Colonic mucosa (tissue), 4 donors: ENCODE measurements around the gene ZNF451. TPM values are rescaled to one million over a fixed set of nuclear protein-coding genes. Genes with fewer than 3 reads are reported as not detected.

Experiments
- DNase-seq: peaks from one replicate; pipeline ENCODE4 v3.0.0-alpha.2; 2020
- H3K27ac ChIP-seq: fragments of 200-600 bp; one replicate; pipeline ENCODE4 v1.8.0; 2021
- H3K27me3 ChIP-seq: fragments of 200-600 bp; one replicate; pipeline ENCODE4 v1.8.0; 2021
- H3K36me3 ChIP-seq: fragments of 200-600 bp; one replicate; pipeline ENCODE4 v1.8.0; 2021
- H3K4me1 ChIP-seq: fragments of 200-600 bp; one replicate; pipeline ENCODE4 v1.8.0; 2021; ENCODE audit warnings: mild to moderate bottlenecking
- H3K4me3 ChIP-seq: fragments of 200-600 bp; one replicate; pipeline ENCODE4 v1.8.0; 2021
- H3K9ac ChIP-seq, 2 donors: one replicate each; pipeline ENCODE4 v1.7.0; 2013; ENCODE audit warnings: control low read depth in 2 of 2, low read depth in 2 of 2, low read length in 2 of 2
- H3K9me3 ChIP-seq: fragments of 200-600 bp; one replicate; pipeline ENCODE4 v1.8.0; 2021
- CTCF ChIP-seq: fragments of 200-600 bp; IDR thresholded peaks from one replicate; pipeline ENCODE4 v1.8.0; 2022; ENCODE audit warnings: antibody characterized with exemption, mild to moderate bottlenecking
- intact Hi-C: fragments of 100-400 bp; cut with DNase I; formaldehyde crosslinking; loops from one replicate; pipeline ENCODE4 v1.14.1; 2022
- total RNA-seq, 2 donors: library from RNA; stranded (reverse); fragmentation: NEBNext Ultra II Directional in 1 of 2; extraction: Animal tissue kit (Norgen Biotek cat#: 25700) in 1 of 2; gene quantifications; one replicate each; pipeline ENCODE4 v1.2.1, GENCODE V29; 2021
- donor health status: healthy.
- donor health status: DM: no; HTN: no; CAD: no.
- donor health status: DM: no; HTN: no; CAD: no.

The ZNF451 gene
- total RNA-seq, 2 donors from 2014 or later: 35.1 to 35.9 TPM

- H3K4me1 ChIP-seq: no peaks in the 10 kb centered on the region
- intact Hi-C loops: no loop called here
- H3K36me3 ChIP-seq: no peaks in the 10 kb centered on the region
- H3K27me3 ChIP-seq: no peaks in the 10 kb centered on the region
- H3K4me3 ChIP-seq: no peak overlapping the region
- no peak for DNase-seq
- no peak overlapping the region for H3K9ac ChIP-seq
- TF ChIP-seq CTCF: no peak
- H3K9me3 ChIP-seq: no peaks in the 10 kb centered on the region
- H3K27ac ChIP-seq: no peak overlapping the region
These were observed 68.7 kb downstream of the ZNF451 start for GRCh38 chr6:57158658-57159057.

GRCh38 chr6:57159127-57159526 lies 69.1 kb downstream of the ZNF451 start:
- H3K4me1 ChIP-seq: no peaks in the 10 kb centered on the region
- intact Hi-C loops: no loop called here
- no peaks in the 10 kb centered on the region for H3K36me3 ChIP-seq
- no peak overlapping the region for H3K9ac ChIP-seq
- TF ChIP-seq CTCF: no peak
- no peaks in the 10 kb centered on the region for H3K9me3 ChIP-seq
- no peak overlapping the region for H3K27ac ChIP-seq
- H3K4me3 ChIP-seq: no peak overlapping the region
- H3K27me3 ChIP-seq: no peaks in the 10 kb centered on the region
- DNase-seq: no peak

GRCh38 chr6:57162028-57162427 lies 72.0 kb downstream of the ZNF451 start:
- intact Hi-C loops: no loop called here

GRCh38 chr6:57162516-57162915 lies 72.5 kb downstream of the ZNF451 start:
- Histone ChIP-seq H3K27me3 (no peaks in the 10 kb centered on the region), H3K27ac (no peak overlapping the region), H3K4me1 (no peaks in the 10 kb centered on the region), H3K4me3 (no peak overlapping the region), H3K9me3 (no peaks in the 10 kb centered on the region), H3K36me3 (no peaks in the 10 kb centered on the region), H3K9ac (no peak overlapping the region)
- intact Hi-C loops: no loop called here
- no peak for TF ChIP-seq CTCF
- DNase-seq: no peak

More at GRCh38 chr6:57162028-57162427, 72.0 kb downstream of the ZNF451 start:
- H3K9ac ChIP-seq: no peak overlapping the region
- H3K27ac ChIP-seq: no peak overlapping the region
- no peaks in the 10 kb centered on the region for H3K36me3 ChIP-seq
- DNase-seq: no peak
- TF ChIP-seq CTCF: no peak
- H3K4me1 ChIP-seq: no peaks in the 10 kb centered on the region
- H3K4me3 ChIP-seq: no peak overlapping the region
- H3K9me3 ChIP-seq: no peaks in the 10 kb centered on the region
- H3K27me3 ChIP-seq: no peaks in the 10 kb centered on the region

GRCh38 chr6:57163956-57164355 lies 74.0 kb downstream of the ZNF451 start:
- Histone ChIP-seq H3K4me3 (no peak overlapping the region), H3K27ac (no peak overlapping the region), H3K9me3 (no peaks in the 10 kb centered on the region), H3K4me1 (no peaks in the 10 kb centered on the region), H3K27me3 (no peaks in the 10 kb centered on the region), H3K36me3 (no peaks in the 10 kb centered on the region), H3K9ac (no peak overlapping the region)
- TF ChIP-seq CTCF: no peak
- intact Hi-C loops: no loop called here
- no peak for DNase-seq

- no peak for TF ChIP-seq CTCF
- no peaks in the 10 kb centered on the region for H3K36me3 ChIP-seq
- intact Hi-C loops: no loop called here
These were observed 75.1 kb downstream of the ZNF451 start for GRCh38 chr6:57165080-57165479.

More at GRCh38 chr6:57165080-57165479, 75.1 kb downstream of the ZNF451 start:
- Histone ChIP-seq H3K27ac (no peak overlapping the region), H3K4me1 (no peaks in the 10 kb centered on the region), H3K9ac (no peak overlapping the region), H3K27me3 (no peaks in the 10 kb centered on the region), H3K9me3 (no peaks in the 10 kb centered on the region), H3K4me3 (no peak overlapping the region)
- no peak for DNase-seq
